ENCODE measurements around the gene TAB3.

TAB3 gene

GRCh38 chrX:30910124-30910860 lies 21.2 kb upstream of the TAB3 start:
- no peak for TF ChIP-seq CTCF (conservative IDR thresholded peaks at IDR 0.05; ENCODE audit: low read depth, low read length)
- no peak overlapping the region for H3K27ac ChIP-seq
- no peak overlapping the region for H3K4me2 ChIP-seq
- no peaks in the 10 kb centered on the region for H3K36me3 ChIP-seq (ENCODE audit: insufficient read depth)
- H4K20me1 ChIP-seq (ENCODE audit: insufficient read depth) = no peaks in the 10 kb centered on the region
- no peak overlapping the region for H2AFZ ChIP-seq (ENCODE audit: low read depth)
- no peaks in the 10 kb centered on the region for H3K27me3 ChIP-seq (ENCODE audit: insufficient read depth, low read depth)
- H3K4me1 ChIP-seq (ENCODE audit: low read depth, poor library complexity, severe bottlenecking) = no peaks in the 10 kb centered on the region
- no peaks in the 10 kb centered on the region for H3K79me2 ChIP-seq (ENCODE audit: insufficient read depth, low read depth)
- no peak overlapping the region for H3K9ac ChIP-seq
- H3K4me3 ChIP-seq (IDR thresholded peaks at IDR 0.05; ENCODE audit: insufficient read depth, low read depth, low read length) = no peak overlapping the region

- H3K27ac ChIP-seq = no peak overlapping the region
- H4K20me1 ChIP-seq (ENCODE audit: insufficient read depth) = no peaks in the 10 kb centered on the region
- no peak overlapping the region for H2AFZ ChIP-seq (ENCODE audit: low read depth)
- H3K36me3 ChIP-seq (ENCODE audit: insufficient read depth) = no peaks in the 10 kb centered on the region
- no peaks in the 10 kb centered on the region for H3K4me1 ChIP-seq (ENCODE audit: low read depth, poor library complexity, severe bottlenecking)
- no peaks in the 10 kb centered on the region for H3K27me3 ChIP-seq (ENCODE audit: insufficient read depth, low read depth)
- H3K79me2 ChIP-seq (ENCODE audit: insufficient read depth, low read depth) = no peaks in the 10 kb centered on the region
- no peak overlapping the region for H3K4me2 ChIP-seq
- no peak for TF ChIP-seq CTCF (conservative IDR thresholded peaks at IDR 0.05; ENCODE audit: low read depth, low read length)
- no peak overlapping the region for H3K4me3 ChIP-seq (IDR thresholded peaks at IDR 0.05; ENCODE audit: insufficient read depth, low read depth, low read length)
- H3K9ac ChIP-seq = no peak overlapping the region
Observed at GRCh38 chrX:30906726-30907125, 17.7 kb upstream of the TAB3 start.

GRCh38 chrX:30905321-30905720 lies 16.3 kb upstream of the TAB3 start:
- Histone ChIP-seq H3K4me1 (ENCODE audit: low read depth, poor library complexity, severe bottlenecking) (no peaks in the 10 kb centered on the region), H3K4me2 (no peak overlapping the region), H4K20me1 (ENCODE audit: insufficient read depth) (no peaks in the 10 kb centered on the region), H3K9ac (no peak overlapping the region), H2AFZ (ENCODE audit: low read depth) (no peak overlapping the region), H3K79me2 (ENCODE audit: insufficient read depth, low read depth) (no peaks in the 10 kb centered on the region), H3K27ac (no peak overlapping the region), H3K4me3 (IDR thresholded peaks at IDR 0.05; ENCODE audit: insufficient read depth, low read depth, low read length) (no peak overlapping the region), H3K36me3 (ENCODE audit: insufficient read depth) (no peaks in the 10 kb centered on the region), H3K27me3 (ENCODE audit: insufficient read depth, low read depth) (no peaks in the 10 kb centered on the region)
- TF ChIP-seq CTCF (conservative IDR thresholded peaks at IDR 0.05; ENCODE audit: low read depth, low read length) = no peak

- Histone ChIP-seq H3K4me3 (IDR thresholded peaks at IDR 0.05; ENCODE audit: insufficient read depth, low read depth, low read length) (no peak overlapping the region), H2AFZ (ENCODE audit: low read depth) (no peak overlapping the region), H3K79me2 (ENCODE audit: insufficient read depth, low read depth) (no peaks in the 10 kb centered on the region), H3K36me3 (ENCODE audit: insufficient read depth) (no peaks in the 10 kb centered on the region), H3K27me3 (ENCODE audit: insufficient read depth, low read depth) (no peaks in the 10 kb centered on the region), H4K20me1 (ENCODE audit: insufficient read depth) (no peaks in the 10 kb centered on the region), H3K27ac (no peak overlapping the region), H3K4me2 (no peak overlapping the region), H3K9ac (no peak overlapping the region), H3K4me1 (ENCODE audit: low read depth, poor library complexity, severe bottlenecking) (no peaks in the 10 kb centered on the region)
- TF ChIP-seq CTCF (conservative IDR thresholded peaks at IDR 0.05; ENCODE audit: low read depth, low read length) = no peak
Observed at GRCh38 chrX:30904632-30905031, 15.6 kb upstream of the TAB3 start.
